CD14-positive monocyte (primary cell): Measurements from ENCODE around the gene AHCY. TPM values are rescaled to one million over a fixed set of nuclear protein-coding genes. Genes with fewer than 3 reads are reported as not detected.

Source experiments
- DNase-seq, 3 donors: peaks; one replicate each; pipeline ENCODE4 v3.0.0-alpha.2; 2011 to 2022
- H2AFZ ChIP-seq: 2 replicates; pipeline ENCODE4 v1.6.0; 2012; ENCODE audit warnings: mild to moderate bottlenecking, low read depth, low read length, inconsistent platforms; ENCODE audit not compliant: insufficient read depth, poor library complexity, severe bottlenecking
- H3K27ac ChIP-seq, 2 donors: 1 replicate in 1 of 2; 2 replicates in 1 of 2; pipeline ENCODE4 v1.5.1; 2012 to 2013; ENCODE audit warnings: low read length in 2 of 2, control low read depth in 1 of 2, inconsistent platforms in 1 of 2, low read depth in 1 of 2, mild to moderate bottlenecking in 1 of 2
- H3K27me3 ChIP-seq, 2 donors: one replicate each; pipeline versions ENCODE4 v1.6.0 to v1.6.1; 2011 to 2013; ENCODE audit warnings: low read length in 2 of 2; ENCODE audit not compliant: control insufficient read depth in 2 of 2, insufficient read depth in 2 of 2
- H3K36me3 ChIP-seq, 2 donors: replicated peaks in 1 of 2; 1 replicate in 1 of 2; 2 replicates in 1 of 2; pipeline versions ENCODE4 v1.5.1 to v1.6.1; 2012 to 2013; ENCODE audit warnings: low read length in 2 of 2, control low read depth in 1 of 2, inconsistent platforms in 1 of 2, mild to moderate bottlenecking in 1 of 2; ENCODE audit not compliant: insufficient read depth in 2 of 2, control insufficient read depth in 1 of 2
- H3K4me1 ChIP-seq, 2 donors: 1 replicate in 1 of 2; 2 replicates in 1 of 2; pipeline versions ENCODE4 v1.5.1 to v1.6.1; 2012 to 2013; ENCODE audit warnings: low read length in 2 of 2, control low read depth in 1 of 2, inconsistent platforms in 1 of 2, mild to moderate bottlenecking in 1 of 2, moderate library complexity in 1 of 2; ENCODE audit not compliant: insufficient read depth in 2 of 2, control insufficient read depth in 1 of 2
- H3K4me2 ChIP-seq: replicated peaks from 2 replicates; pipeline ENCODE3; 2012; ENCODE audit warnings: low read length, moderate library complexity, mild to moderate bottlenecking; ENCODE audit not compliant: poor library complexity, severe bottlenecking; ENCODE audit errors: extremely low read depth
- H3K4me3 ChIP-seq, 3 experiments: fragments of 200-600 bp in 1 of 3; sonication (generic) in 1 of 3; replicated peaks in 1 of 3; 1 replicate in 2 of 3; 2 replicates in 1 of 3; pipeline ENCODE4 v1.5.1; 2011 to 2013; ENCODE audit warnings: low read length in 3 of 3, mild to moderate bottlenecking in 3 of 3, control low read depth in 2 of 3, low read depth in 2 of 3, inconsistent platforms in 1 of 3, moderate library complexity in 1 of 3
- H3K79me2 ChIP-seq: 2 replicates; pipeline ENCODE4 v1.6.0; 2012; ENCODE audit warnings: mild to moderate bottlenecking, control low read depth, inconsistent platforms, low read length, moderate library complexity; ENCODE audit not compliant: insufficient read depth
- H3K9ac ChIP-seq: 2 replicates; pipeline ENCODE4 v1.6.0; 2017; ENCODE audit warnings: low read length, mild to moderate bottlenecking; ENCODE audit not compliant: insufficient read depth, poor library complexity, severe bottlenecking
- H3K9me3 ChIP-seq, 2 donors: replicated peaks in 1 of 2; 1 replicate in 1 of 2; 2 replicates in 1 of 2; pipeline versions ENCODE4 v1.5.1 to v1.6.1; 2012 to 2013; ENCODE audit warnings: low read length in 2 of 2, control low read depth in 1 of 2; ENCODE audit not compliant: control insufficient read depth in 1 of 2, insufficient read depth in 1 of 2
- H4K20me1 ChIP-seq: 2 replicates; pipeline ENCODE4 v1.6.0; 2012; ENCODE audit warnings: mild to moderate bottlenecking, low read length, control low read depth, moderate library complexity; ENCODE audit not compliant: insufficient read depth
- H3K27ac Mint-ChIP-seq, 7 donors: one replicate each; pipeline ENCODE4 v1.8.0; 2020; ENCODE audit warnings: mild to moderate bottlenecking in 7 of 7, mixed read lengths in 7 of 7, moderate library complexity in 6 of 7, inconsistent platforms in 2 of 7
- H3K27me3 Mint-ChIP-seq, 3 donors: one replicate each; pipeline ENCODE4 v1.8.0; 2021 to 2022; ENCODE audit warnings: low read depth in 3 of 3, mild to moderate bottlenecking in 3 of 3, mixed read lengths in 3 of 3, moderate library complexity in 3 of 3, inconsistent platforms in 1 of 3
- H3K36me3 Mint-ChIP-seq, 2 donors: one replicate each; pipeline ENCODE4 v1.8.0; 2020; ENCODE audit warnings: mixed read lengths in 2 of 2, inconsistent platforms in 1 of 2, mild to moderate bottlenecking in 1 of 2
- H3K4me1 Mint-ChIP-seq: one replicate; pipeline ENCODE4 v1.8.0; 2020; ENCODE audit warnings: mild to moderate bottlenecking, mixed read lengths
- H3K4me3 Mint-ChIP-seq, 2 donors: one replicate each; pipeline ENCODE4 v1.8.0; 2020; ENCODE audit warnings: mild to moderate bottlenecking in 2 of 2, mixed read lengths in 2 of 2, moderate library complexity in 1 of 2
- H3K9me3 Mint-ChIP-seq, 7 donors: one replicate each; pipeline ENCODE4 v1.8.0; 2020 to 2022; ENCODE audit warnings: mixed read lengths in 7 of 7, mild to moderate bottlenecking in 6 of 7, moderate library complexity in 6 of 7, inconsistent platforms in 2 of 7
- CTCF ChIP-seq: fragments of 200-600 bp; IDR thresholded peaks from one replicate; pipeline ENCODE4 v1.8.0; 2022; ENCODE audit warnings: antibody characterized with exemption, mild to moderate bottlenecking
- WGBS: methylation state at CpG from one replicate; pipeline ENCODE4 v1.1.5; 2013; ENCODE audit warnings: missing lambda C conversion rate; ENCODE audit not compliant: insufficient coverage; 5-methylcytosine and 5-hydroxymethylcytosine counted together
- intact Hi-C, 2 donors: fragments of 100-400 bp; cut with micrococcal nuclease; formaldehyde crosslinking; loops; one replicate each; pipeline versions ENCODE4 v1.15.0 to v1.15.1; 2023
- polyA plus RNA-seq, 3 donors: library from polyadenylated mRNA; depleted of rRNA in 1 of 3; unstranded in 2 of 3; stranded (reverse) in 1 of 3; fragments of 300-500 nt in 2 of 3; fragments of >200 nt in 1 of 3; fragmentation: Illumina TruSeq in 2 of 3; gene quantifications; 1 replicate in 2 of 3; 2 replicates in 1 of 3; pipeline ENCODE4 v1.2.3, GENCODE V29; 2012 to 2021

Gene AHCY
- polyA plus RNA-seq, 3 donors, result 35.7 to 42.7 (median 41.1) TPM

GRCh38 chr20:34302312-34302722, 838 bp downstream of the AHCY start:
- peaks cover 4% of the 10 kb centered on the region for H4K20me1 ChIP-seq
- peak; percentile 13 for TF ChIP-seq CTCF
- Mint-ChIP-seq H3K4me1 (peaks cover 32% of the 10 kb centered on the region), H3K4me3 (peak overlapping the region; percentile 82 to 91), H3K27ac (peak overlapping the region; percentile 60 to 92 (median 87)), H3K27me3 (peaks cover 0 to 2% (median 0%) of the 10 kb centered on the region in 3 donors), H3K36me3 (no peaks in the 10 kb centered on the region), H3K9me3 (peaks cover 0 to 4% (median 0%) of the 10 kb centered on the region in 7 donors)
- H3K27ac ChIP-seq, result peak overlapping the region; percentile 17 to 92
- peak overlapping the region; percentile 93 for H2AFZ ChIP-seq
- intact Hi-C loops, result loop anchor here (2.0 to 5.0 kb wide), 5 partner anchors 60 to 310 kb away; partner anchors contain the start of genes ITCH (in 2 of the 2), EIF2S2 (in 1 of the 2) and RALY (in 1 of the 2)
- DNase-seq, result no peak
- 61% methylated on average over 5 of the region's 9 CpGs for WGBS
- peak overlapping the region; percentile 93 for H3K9ac ChIP-seq
- no peaks in the 10 kb centered on the region for H3K27me3 ChIP-seq
- H3K4me3 ChIP-seq, result peak overlapping the region; percentile 67 to 89 (median 72)
- peaks cover 40% of the 10 kb centered on the region for H3K79me2 ChIP-seq
- peak overlapping the region; percentile 94 for H3K4me2 ChIP-seq
- H3K9me3 ChIP-seq, result no peaks in the 10 kb centered on the region
- H3K36me3 ChIP-seq, result no peaks in the 10 kb centered on the region
- H3K4me1 ChIP-seq, result peaks cover 48 to 51% of the 10 kb centered on the region in 2 donors

- Mint-ChIP-seq H3K36me3 (peaks cover 0 to 1% of the 10 kb centered on the region in 2 donors), H3K27ac (peak overlapping the region in 6 of 7 donors; percentile 36 to 90 (median 86)), H3K4me1 (peaks cover 32% of the 10 kb centered on the region), H3K4me3 (peak overlapping the region; percentile 82 to 91), H3K27me3 (peaks cover 0 to 2% (median 2%) of the 10 kb centered on the region in 3 donors), H3K9me3 (peaks cover 0 to 4% (median 0%) of the 10 kb centered on the region in 7 donors)
- Histone ChIP-seq H3K36me3 (no peaks in the 10 kb centered on the region), H3K9me3 (no peaks in the 10 kb centered on the region), H3K4me3 (peak overlapping the region in 1 of 3 experiments; percentile 89), H3K27me3 (no peaks in the 10 kb centered on the region), H3K4me1 (peaks cover 48 to 51% of the 10 kb centered on the region in 2 donors), H3K79me2 (peaks cover 45% of the 10 kb centered on the region), H4K20me1 (peaks cover 4% of the 10 kb centered on the region), H3K4me2 (peak overlapping the region; percentile 94), H2AFZ (peak overlapping the region; percentile 93), H3K9ac (peak overlapping the region; percentile 93), H3K27ac (peak overlapping the region in 1 of 2 donors; percentile 92)
- intact Hi-C loops, result loop anchor here (2.0 to 5.0 kb wide), 5 partner anchors 61 to 309 kb away; partner anchors contain the start of genes ITCH (in 2 of the 2), EIF2S2 (in 1 of the 2) and RALY (in 1 of the 2)
- no peak for DNase-seq
- WGBS, result 82% methylated on average over 9 of the region's 17 CpGs
- no peak for TF ChIP-seq CTCF
Observed at GRCh38 chr20:34301587-34302311, 1.4 kb downstream of the AHCY start.
